Measurements from ENCODE around the gene P2RX6. TPM values are rescaled to one million over a fixed set of nuclear protein-coding genes. Genes with fewer than 3 reads are reported as not detected.

Gene P2RX6
- polyA plus RNA-seq, 1 donor (not counting 4 experiments of a cell fraction or from before 2014, with no cell fraction given) = 0.87 TPM

GRCh38 chr22:20992056-20992442 is 22.9 kb upstream of the P2RX6 start:
- Histone ChIP-seq H4K20me1 (ENCODE audit: control insufficient read depth, extremely low read depth, insufficient read depth, low read length) (no peaks in the 10 kb centered on the region), H3K27ac (ENCODE audit: control insufficient read depth, insufficient read depth, low read length) (no peak overlapping the region), H2AFZ (ENCODE audit: control insufficient read depth, low read length) (no peak overlapping the region), H3K4me1 (ENCODE audit: control insufficient read depth, extremely low read depth, insufficient read depth, low read length) (no peaks in the 10 kb centered on the region), H3K9ac (ENCODE audit: control insufficient read depth, extremely low read depth, insufficient read depth, low read length) (no peak overlapping the region), H3K4me3 (ENCODE audit: control insufficient read depth in 2 of 3, extremely low read depth in 1 of 3, insufficient read depth in 2 of 3, low read depth in 1 of 3, low read length in 3 of 3) (no peak overlapping the region), H3K9me3 (ENCODE audit: control insufficient read depth, low read depth, low read length) (no peaks in the 10 kb centered on the region), H3K79me2 (ENCODE audit: control insufficient read depth, insufficient read depth, low read length) (no peaks in the 10 kb centered on the region), H3K4me2 (ENCODE audit: control insufficient read depth, extremely low read depth, insufficient read depth, low read depth, low read length) (no peak overlapping the region), H3K36me3 (ENCODE audit: control insufficient read depth in 2 of 2, extremely low read depth in 1 of 2, insufficient read depth in 2 of 2, low read length in 2 of 2) (peaks cover 26 to 52% of the 10 kb centered on the region in 2 experiments), H3K9me1 (ENCODE audit: control insufficient read depth, extremely low read depth, insufficient read depth, low read length) (no peaks in the 10 kb centered on the region), H3K27me3 (ENCODE audit: control insufficient read depth, extremely low read depth, insufficient read depth, low read length) (no peaks in the 10 kb centered on the region)
- FAIRE-seq (no peak), DNase-seq (ENCODE audit: low read depth, low spot score) (no peak)
- TF ChIP-seq, protein P1, sequence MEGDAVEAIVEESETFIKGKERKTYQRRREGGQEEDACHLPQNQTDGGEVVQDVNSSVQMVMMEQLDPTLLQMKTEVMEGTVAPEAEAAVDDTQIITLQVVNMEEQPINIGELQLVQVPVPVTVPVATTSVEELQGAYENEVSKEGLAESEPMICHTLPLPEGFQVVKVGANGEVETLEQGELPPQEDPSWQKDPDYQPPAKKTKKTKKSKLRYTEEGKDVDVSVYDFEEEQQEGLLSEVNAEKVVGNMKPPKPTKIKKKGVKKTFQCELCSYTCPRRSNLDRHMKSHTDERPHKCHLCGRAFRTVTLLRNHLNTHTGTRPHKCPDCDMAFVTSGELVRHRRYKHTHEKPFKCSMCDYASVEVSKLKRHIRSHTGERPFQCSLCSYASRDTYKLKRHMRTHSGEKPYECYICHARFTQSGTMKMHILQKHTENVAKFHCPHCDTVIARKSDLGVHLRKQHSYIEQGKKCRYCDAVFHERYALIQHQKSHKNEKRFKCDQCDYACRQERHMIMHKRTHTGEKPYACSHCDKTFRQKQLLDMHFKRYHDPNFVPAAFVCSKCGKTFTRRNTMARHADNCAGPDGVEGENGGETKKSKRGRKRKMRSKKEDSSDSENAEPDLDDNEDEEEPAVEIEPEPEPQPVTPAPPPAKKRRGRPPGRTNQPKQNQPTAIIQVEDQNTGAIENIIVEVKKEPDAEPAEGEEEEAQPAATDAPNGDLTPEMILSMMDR (optimal IDR thresholded peaks at IDR 0.05 in 1 of 3, IDR thresholded peaks at IDR 0.05 in 1 of 3, conservative IDR thresholded peaks at IDR 0.05 in 1 of 3; ENCODE audit: extremely low read depth in 1 of 3, insufficient read depth in 2 of 3, low read length in 3 of 3) = no peak
- TF ChIP-seq EZH2 (IDR thresholded peaks at IDR 0.05; ENCODE audit: low read length) = no peak
- dilution Hi-C loops (cut with MboI; ENCODE audit: extremely low pct_ligation_motif_present, low sequenced_read_pairs) = no loop called here

GRCh38 chr22:20992456-20993303 is 22.3 kb upstream of the P2RX6 start:
- Histone ChIP-seq H3K4me3 (ENCODE audit: control insufficient read depth in 2 of 3, extremely low read depth in 1 of 3, insufficient read depth in 2 of 3, low read depth in 1 of 3, low read length in 3 of 3) (no peak overlapping the region), H3K79me2 (ENCODE audit: control insufficient read depth, insufficient read depth, low read length) (no peaks in the 10 kb centered on the region), H3K27me3 (ENCODE audit: control insufficient read depth, extremely low read depth, insufficient read depth, low read length) (no peaks in the 10 kb centered on the region), H3K9ac (ENCODE audit: control insufficient read depth, extremely low read depth, insufficient read depth, low read length) (no peak overlapping the region), H3K4me2 (ENCODE audit: control insufficient read depth, extremely low read depth, insufficient read depth, low read depth, low read length) (no peak overlapping the region), H3K27ac (ENCODE audit: control insufficient read depth, insufficient read depth, low read length) (no peak overlapping the region), H4K20me1 (ENCODE audit: control insufficient read depth, extremely low read depth, insufficient read depth, low read length) (no peaks in the 10 kb centered on the region), H2AFZ (ENCODE audit: control insufficient read depth, low read length) (no peak overlapping the region), H3K36me3 (ENCODE audit: control insufficient read depth in 2 of 2, extremely low read depth in 1 of 2, insufficient read depth in 2 of 2, low read length in 2 of 2) (peaks cover 22 to 51% of the 10 kb centered on the region in 2 experiments), H3K9me1 (ENCODE audit: control insufficient read depth, extremely low read depth, insufficient read depth, low read length) (no peaks in the 10 kb centered on the region), H3K9me3 (ENCODE audit: control insufficient read depth, low read depth, low read length) (no peaks in the 10 kb centered on the region), H3K4me1 (ENCODE audit: control insufficient read depth, extremely low read depth, insufficient read depth, low read length) (no peaks in the 10 kb centered on the region)
- dilution Hi-C loops (cut with MboI; ENCODE audit: extremely low pct_ligation_motif_present, low sequenced_read_pairs) = no loop called here
- TF ChIP-seq EZH2 (IDR thresholded peaks at IDR 0.05; ENCODE audit: low read length) = no peak
- TF ChIP-seq, protein P1 (optimal IDR thresholded peaks at IDR 0.05 in 1 of 3, IDR thresholded peaks at IDR 0.05 in 1 of 3, conservative IDR thresholded peaks at IDR 0.05 in 1 of 3; ENCODE audit: extremely low read depth in 1 of 3, insufficient read depth in 2 of 3, low read length in 3 of 3) = no peak
- FAIRE-seq (no peak), DNase-seq (ENCODE audit: low read depth, low spot score) (no peak)
